Fibroblast of villous mesenchyme (primary cell): ENCODE data around the gene NOX3. TPM values are rescaled to one million over a fixed set of nuclear protein-coding genes. Genes with fewer than 3 reads are reported as not detected.
A peak's percentile ranks its signal among the peaks of the same experiment; 100 is the strongest.
"Not testable (repeated sequence)": the region's sequence is repeated elsewhere in the genome, so short reads cannot be mapped to it uniquely, and the experiment has no call there.

Experiments used
- DNase-seq: peaks from one replicate; pipeline ENCODE4 v3.0.0-alpha.2; 2010; ENCODE audit warnings: low read depth
- H3K4me3 ChIP-seq: 2 replicates; pipeline ENCODE4 v1.5.1; 2011; ENCODE audit warnings: low read depth, mild to moderate bottlenecking, low read length
- total RNA-seq: library from RNA; depleted of rRNA; stranded (reverse); fragments of >200 nt; gene quantifications from 2 replicates; pipeline ENCODE4 v1.2.3, GENCODE V29; 2012
- TF ChIP-seq, protein P1 (sequence below): IDR thresholded peaks from 2 replicates; pipeline ENCODE4 v1.5.1; 2012; ENCODE audit warnings: low read depth, mild to moderate bottlenecking, low read length; ENCODE audit not compliant: insufficient read depth

NOX3 gene
- total RNA-seq, 1 donor, result not detected

DNA sequence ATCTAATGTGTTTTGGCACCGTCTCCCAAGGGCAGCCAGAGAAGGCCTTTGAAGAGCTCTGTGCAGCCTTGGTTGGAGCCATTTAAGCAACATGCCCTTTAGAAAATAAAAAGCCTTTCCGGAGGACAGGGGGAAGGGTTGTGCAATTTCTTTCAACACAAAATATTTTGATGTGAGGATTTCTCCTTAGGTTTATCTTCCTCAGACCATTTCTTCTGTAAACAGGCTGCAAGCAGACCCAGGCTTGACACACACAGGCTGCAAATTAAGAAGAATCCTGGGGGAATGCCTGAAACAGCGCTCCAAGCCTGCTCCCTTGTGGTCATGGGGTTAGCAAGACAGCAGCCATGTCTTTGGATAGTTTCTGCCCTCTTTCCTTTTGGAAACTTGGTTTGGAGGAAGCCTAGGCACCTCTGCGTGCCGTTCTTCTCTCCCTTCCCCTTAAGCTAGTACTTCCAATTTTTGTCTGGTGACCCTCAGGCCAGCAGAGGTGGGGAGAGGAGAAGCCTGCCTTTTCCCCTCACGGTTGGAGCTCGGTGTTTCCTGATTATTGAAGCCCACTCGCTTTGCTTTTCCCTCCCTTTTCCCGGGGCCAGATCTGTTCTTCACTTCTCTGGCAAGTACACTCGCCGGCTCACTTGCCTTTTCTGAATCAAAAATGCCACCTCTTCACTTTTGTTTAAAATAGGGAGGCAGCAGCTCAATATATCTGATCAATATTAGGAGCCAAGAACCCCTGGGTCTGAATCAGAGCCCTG, 39.6 kb upstream of the NOX3 start:
- TF ChIP-seq, protein P1, sequence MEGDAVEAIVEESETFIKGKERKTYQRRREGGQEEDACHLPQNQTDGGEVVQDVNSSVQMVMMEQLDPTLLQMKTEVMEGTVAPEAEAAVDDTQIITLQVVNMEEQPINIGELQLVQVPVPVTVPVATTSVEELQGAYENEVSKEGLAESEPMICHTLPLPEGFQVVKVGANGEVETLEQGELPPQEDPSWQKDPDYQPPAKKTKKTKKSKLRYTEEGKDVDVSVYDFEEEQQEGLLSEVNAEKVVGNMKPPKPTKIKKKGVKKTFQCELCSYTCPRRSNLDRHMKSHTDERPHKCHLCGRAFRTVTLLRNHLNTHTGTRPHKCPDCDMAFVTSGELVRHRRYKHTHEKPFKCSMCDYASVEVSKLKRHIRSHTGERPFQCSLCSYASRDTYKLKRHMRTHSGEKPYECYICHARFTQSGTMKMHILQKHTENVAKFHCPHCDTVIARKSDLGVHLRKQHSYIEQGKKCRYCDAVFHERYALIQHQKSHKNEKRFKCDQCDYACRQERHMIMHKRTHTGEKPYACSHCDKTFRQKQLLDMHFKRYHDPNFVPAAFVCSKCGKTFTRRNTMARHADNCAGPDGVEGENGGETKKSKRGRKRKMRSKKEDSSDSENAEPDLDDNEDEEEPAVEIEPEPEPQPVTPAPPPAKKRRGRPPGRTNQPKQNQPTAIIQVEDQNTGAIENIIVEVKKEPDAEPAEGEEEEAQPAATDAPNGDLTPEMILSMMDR, result peak; percentile 78
- no peak overlapping the region for H3K4me3 ChIP-seq
- DNase-seq, result peak; percentile 99

DNA sequence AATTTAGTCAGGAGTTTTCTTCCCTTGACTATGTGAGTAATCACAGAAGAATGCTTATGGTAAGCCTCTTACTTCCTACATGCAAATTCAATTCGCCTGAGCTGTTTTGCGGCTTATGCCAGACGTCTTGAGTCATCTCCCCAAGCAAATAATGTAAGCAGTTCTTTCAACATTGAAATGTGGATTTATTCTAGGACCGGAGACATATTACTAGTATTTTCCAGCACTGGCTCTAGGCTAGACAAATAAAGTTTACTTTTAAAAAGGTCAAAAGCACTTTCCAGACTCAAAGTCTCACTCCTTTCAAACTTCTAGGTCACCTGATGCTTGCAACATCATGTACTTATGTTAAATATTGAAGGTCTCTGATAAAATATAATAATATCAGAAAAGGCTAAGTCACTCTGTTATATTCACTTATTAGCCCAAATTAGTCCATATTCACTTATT, 38.1 kb upstream of the NOX3 start:
- TF ChIP-seq, protein P1, result no peak
- H3K4me3 ChIP-seq, result no peak overlapping the region
- peak; percentile 99 for DNase-seq

DNA sequence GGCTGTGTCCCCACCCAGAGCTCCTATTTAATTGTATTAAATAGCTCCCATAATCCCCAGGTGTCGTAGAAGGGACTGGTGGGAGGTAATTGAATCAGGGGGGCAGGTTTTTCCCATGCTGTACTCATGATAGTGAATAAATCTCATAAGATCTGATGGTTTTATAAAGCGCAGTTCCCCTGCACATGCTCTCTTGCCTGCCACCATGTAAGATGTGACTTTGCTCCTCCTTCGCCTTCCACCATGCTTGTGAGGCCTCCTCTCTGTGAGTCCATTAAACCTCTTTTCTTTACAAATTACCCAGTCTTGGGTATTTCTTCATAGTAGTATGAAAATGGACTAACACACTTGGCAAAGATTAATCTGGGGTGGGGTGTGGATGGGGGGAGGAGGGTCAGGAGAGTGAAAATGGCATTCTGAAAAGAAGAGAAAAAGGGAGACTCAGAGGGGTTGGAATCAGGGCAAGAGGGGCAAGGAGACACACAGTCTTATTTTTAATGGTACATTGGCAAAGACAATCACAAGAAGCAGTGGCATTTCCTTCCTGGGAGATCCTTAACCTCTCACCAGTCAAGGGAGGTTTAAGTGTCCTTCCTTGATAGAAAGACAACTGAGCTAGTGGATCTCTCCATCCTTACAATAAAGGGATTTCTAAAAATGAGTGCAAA, 37.5 kb upstream of the NOX3 start:
- DNase-seq, result no peak
- no peak overlapping the region for H3K4me3 ChIP-seq
- TF ChIP-seq, protein P1, result no peak

DNA sequence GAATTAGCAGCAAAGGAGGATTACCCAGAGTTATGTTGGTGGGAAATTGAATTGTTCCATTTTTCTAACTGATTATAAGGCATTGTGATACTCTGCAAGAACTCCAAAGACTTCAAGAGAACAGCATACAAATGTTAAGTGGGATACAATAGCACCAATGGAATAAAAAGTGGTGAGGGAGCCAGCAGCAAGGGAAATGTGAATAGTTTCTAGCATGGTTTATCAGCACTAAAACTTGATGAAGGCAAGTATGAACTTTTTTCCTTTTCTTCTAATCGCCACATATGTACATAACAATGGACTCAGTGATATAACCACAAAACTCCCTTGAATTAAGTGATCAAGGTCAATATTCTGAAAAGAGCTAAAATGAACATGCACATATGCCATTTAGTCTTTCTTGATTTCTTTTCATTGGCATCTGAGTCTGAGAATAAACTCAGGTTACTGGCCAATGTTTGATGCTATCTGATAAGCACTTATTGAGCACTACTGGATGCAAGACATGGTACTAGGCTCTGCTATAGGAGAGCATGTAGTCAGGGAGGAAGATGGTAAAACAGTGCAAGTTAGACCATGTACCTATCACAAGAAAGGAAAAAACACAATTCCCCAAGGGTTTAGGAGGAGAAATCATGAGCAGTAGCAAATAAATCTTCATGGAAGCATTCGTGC, 36.6 kb upstream of the NOX3 start:
- DNase-seq, result no peak
- no peak overlapping the region for H3K4me3 ChIP-seq
- TF ChIP-seq, protein P1, result no peak

DNA sequence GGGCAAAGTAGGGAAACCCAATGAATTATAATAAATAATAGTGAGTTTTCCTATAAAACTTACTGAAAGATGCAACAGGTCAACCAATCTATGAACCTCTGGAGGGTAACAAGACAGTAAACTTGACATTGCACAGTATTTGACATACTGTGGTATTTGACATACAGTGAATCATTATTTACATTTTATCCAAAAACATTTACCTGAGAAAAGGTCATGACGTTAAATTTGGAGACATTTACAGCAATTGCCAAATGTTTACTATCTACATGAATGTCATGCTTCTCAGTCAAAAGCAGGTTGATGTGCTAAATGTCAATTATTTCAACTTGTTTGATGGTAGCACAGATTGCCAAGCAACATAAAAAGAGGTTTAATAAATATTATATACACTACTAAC, 35.8 kb upstream of the NOX3 start:
- DNase-seq, result no peak
- H3K4me3 ChIP-seq, result no peak overlapping the region
- TF ChIP-seq, protein P1, result no peak

DNA sequence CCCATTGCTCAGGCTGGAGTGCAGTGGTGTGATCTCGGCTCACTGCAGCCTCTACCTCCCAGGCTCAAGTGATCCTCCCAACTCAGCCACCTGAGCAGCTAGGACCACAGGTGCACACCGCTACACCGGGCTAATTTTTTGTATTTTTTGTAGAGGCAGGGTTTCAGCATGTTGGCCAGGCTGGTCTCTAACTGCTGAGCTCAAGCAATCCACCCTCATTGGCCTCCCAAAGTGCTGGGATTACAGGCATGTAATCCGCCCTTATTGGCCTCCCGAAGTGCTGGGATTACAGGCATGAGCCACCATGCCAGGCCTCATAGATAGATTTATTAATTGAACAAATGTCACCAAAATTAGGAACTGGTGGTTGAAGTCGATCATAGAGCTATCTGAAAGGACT, 32.6 kb upstream of the NOX3 start:
- H3K4me3 ChIP-seq, DNase-seq: not testable (repeated sequence)
